ENCODE measurements around the gene DXO. TPM values are rescaled to one million over a fixed set of nuclear protein-coding genes. Genes with fewer than 3 reads are reported as not detected.
"Not testable (repeated sequence)": the region's sequence is repeated elsewhere in the genome, so short reads cannot be mapped to it uniquely, and the experiment has no call there.

DXO gene
- total and polyA plus RNA-seq, 12 donors, result 8.4 to 23.4 (median 13.6) TPM

DNA sequence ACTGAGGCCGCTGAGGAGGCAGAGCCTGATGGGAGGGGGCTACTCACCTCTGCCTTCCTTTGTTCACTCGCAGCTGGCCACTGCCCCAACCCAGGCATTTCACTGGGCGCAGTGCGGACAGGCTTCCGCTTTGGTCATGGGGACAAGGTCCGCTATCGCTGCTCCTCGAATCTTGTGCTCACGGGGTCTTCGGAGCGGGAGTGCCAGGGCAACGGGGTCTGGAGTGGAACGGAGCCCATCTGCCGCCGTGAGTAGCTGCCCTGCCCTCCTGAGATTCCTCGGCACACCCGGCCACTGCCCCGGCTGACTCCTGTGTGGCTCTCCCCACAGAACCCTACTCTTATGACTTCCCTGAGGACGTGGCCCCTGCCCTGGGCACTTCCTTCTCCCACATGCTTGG is 38.4 kb downstream of the DXO start:
- no peaks in the 10 kb centered on the region for H3K27me3 ChIP-seq
- H3K36me3 ChIP-seq, result peaks cover 0 to under 1% (median 0%) of the 10 kb centered on the region in 9 donors
- intact Hi-C loops (cut with DNase I), result no loop called here
- DNase-seq, result no peak
- TF ChIP-seq, protein P1, sequence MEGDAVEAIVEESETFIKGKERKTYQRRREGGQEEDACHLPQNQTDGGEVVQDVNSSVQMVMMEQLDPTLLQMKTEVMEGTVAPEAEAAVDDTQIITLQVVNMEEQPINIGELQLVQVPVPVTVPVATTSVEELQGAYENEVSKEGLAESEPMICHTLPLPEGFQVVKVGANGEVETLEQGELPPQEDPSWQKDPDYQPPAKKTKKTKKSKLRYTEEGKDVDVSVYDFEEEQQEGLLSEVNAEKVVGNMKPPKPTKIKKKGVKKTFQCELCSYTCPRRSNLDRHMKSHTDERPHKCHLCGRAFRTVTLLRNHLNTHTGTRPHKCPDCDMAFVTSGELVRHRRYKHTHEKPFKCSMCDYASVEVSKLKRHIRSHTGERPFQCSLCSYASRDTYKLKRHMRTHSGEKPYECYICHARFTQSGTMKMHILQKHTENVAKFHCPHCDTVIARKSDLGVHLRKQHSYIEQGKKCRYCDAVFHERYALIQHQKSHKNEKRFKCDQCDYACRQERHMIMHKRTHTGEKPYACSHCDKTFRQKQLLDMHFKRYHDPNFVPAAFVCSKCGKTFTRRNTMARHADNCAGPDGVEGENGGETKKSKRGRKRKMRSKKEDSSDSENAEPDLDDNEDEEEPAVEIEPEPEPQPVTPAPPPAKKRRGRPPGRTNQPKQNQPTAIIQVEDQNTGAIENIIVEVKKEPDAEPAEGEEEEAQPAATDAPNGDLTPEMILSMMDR (IDR thresholded peaks at IDR 0.05), result no peak
- 87 to 89% methylated on average over 19 of the region's 19 CpGs for WGBS, 2 donors
- H3K9me3 ChIP-seq, result no peaks in the 10 kb centered on the region
- H3K4me3 ChIP-seq, result no peak overlapping the region
- H3K27ac ChIP-seq, result no peak overlapping the region
- peak in 1 of 8 donors; percentile 22 for ATAC-seq
- H3K4me1 ChIP-seq, result peaks cover 0 to 8% (median 0%) of the 10 kb centered on the region in 9 donors

DNA sequence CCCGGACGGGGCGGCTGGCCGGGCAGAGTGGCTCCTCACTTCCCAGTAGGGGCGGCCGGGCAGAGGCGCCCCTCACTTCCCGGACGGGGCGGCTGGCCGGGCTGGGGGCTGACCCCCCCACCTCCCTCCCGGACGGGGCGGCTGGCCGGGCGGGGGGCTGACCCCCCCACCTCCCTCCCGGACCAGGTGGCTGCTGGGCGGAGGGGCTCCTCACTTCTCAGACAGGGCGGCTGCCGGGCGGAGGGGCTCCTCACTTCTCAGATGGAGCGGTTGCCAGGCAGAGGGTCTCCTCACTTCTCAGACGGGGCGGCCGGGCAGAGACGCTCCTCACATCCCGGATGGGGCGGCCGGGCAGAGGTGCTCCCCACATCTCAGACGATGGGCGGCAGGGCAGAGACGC is 39.8 kb downstream of the DXO start:
- DNase-seq; H3K9me3 ChIP-seq; intact Hi-C loops (cut with DNase I); H3K36me3 ChIP-seq; H3K27me3 ChIP-seq; ATAC-seq; H3K4me3 ChIP-seq; H3K27ac ChIP-seq: not testable (repeated sequence)
- WGBS, 2 donors, result 88 to 95% methylated on average over 13 to 32 of the region's 32 CpGs
- peaks cover 0 to 18% (median 0%) of the 10 kb centered on the region in 9 donors for H3K4me1 ChIP-seq

DNA sequence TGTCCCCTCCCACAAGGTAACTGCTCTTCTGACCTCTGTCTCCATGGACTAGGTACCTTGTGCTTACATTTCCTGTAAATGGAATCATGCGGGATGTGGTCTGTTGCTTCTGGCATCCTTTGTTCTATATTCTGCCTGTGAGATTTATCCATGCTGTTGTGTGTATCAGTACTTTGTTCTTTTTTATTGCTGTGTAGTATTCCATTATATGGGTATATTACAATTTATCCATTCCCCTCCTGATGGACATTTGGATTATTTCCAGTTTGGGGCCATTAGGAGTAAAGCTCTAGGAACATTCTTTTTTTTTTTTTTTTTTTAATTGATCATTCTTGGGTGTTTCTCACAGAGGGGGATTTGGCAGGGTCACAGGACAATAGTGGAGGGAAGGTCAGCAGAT is 41.0 kb downstream of the DXO start:
- DNase-seq (no peak), ATAC-seq (no peak)
- H3K27ac ChIP-seq, result no peak overlapping the region
- H3K4me3 ChIP-seq, result no peak overlapping the region
- 81 to 84% methylated on average over 1 of the region's 1 CpG for WGBS, 2 donors
- intact Hi-C loops (cut with DNase I), result no loop called here
- H3K36me3 ChIP-seq, result no peaks in the 10 kb centered on the region
- H3K9me3 ChIP-seq, result no peaks in the 10 kb centered on the region
- TF ChIP-seq, protein P1 (IDR thresholded peaks at IDR 0.05), result no peak
- peaks cover 0 to 22% (median 0%) of the 10 kb centered on the region in 9 donors for H3K4me1 ChIP-seq
- no peaks in the 10 kb centered on the region for H3K27me3 ChIP-seq

DNA sequence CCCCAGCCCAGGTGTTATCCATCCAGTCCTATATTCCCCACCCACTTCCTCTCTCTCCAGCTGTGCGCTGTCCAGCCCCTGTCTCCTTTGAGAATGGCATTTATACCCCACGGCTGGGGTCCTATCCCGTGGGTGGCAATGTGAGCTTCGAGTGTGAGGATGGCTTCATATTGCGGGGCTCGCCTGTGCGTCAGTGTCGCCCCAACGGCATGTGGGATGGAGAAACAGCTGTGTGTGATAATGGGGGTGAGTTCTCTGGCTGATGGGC is 43.3 kb downstream of the DXO start:
- H3K36me3 ChIP-seq, result no peaks in the 10 kb centered on the region
- intact Hi-C loops (cut with DNase I), result no loop called here
- H3K4me1 ChIP-seq, result peaks cover 0 to 22% (median 0%) of the 10 kb centered on the region in 9 donors
- no peak overlapping the region for H3K27ac ChIP-seq
- 76 to 80% methylated on average over 9 of the region's 9 CpGs for WGBS, 2 donors
- H3K4me3 ChIP-seq, result peak overlapping the region in 1 of 10 donors; percentile 52
- no peaks in the 10 kb centered on the region for H3K9me3 ChIP-seq
- ATAC-seq (no peak), DNase-seq (no peak)
- TF ChIP-seq, protein P1 (IDR thresholded peaks at IDR 0.05), result no peak
- H3K27me3 ChIP-seq, result no peaks in the 10 kb centered on the region

DNA sequence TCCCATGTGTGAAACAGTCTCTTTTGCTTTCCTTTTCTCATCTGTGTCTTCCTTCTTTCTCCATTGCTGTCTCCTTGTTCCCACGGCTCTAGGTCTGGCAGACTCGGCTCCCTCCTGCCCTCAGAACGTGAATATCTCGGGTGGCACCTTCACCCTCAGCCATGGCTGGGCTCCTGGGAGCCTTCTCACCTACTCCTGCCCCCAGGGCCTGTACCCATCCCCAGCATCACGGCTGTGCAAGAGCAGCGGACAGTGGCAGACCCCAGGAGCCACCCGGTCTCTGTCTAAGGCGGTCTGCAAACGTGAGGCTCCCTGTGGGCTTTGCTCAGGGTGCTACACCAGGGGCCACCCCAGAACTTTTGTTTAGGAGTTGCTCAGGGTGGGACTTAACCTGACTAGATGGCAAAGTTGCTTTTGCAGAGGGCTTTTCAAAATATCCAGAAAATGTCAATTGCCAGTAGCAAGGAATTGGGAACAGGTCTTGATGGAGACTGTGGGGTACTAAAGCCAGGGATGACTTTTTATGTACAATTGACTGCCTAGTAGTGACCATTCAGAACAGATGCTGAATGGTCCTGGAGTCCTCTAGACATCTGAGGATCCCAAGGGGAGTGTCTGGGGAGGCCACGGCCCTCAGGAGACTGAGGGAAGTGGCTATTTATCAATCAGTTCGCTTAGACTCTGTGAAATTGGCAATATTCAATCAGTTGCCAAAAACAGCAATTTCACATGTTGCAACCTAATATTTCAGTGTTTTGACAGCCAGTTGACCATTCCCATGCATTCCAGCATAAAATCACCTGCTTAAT is 43.9 kb downstream of the DXO start:
- WGBS, 2 donors, result 71 to 75% methylated on average over 11 of the region's 11 CpGs
- no peaks in the 10 kb centered on the region for H3K36me3 ChIP-seq
- no peaks in the 10 kb centered on the region for H3K27me3 ChIP-seq
- no peaks in the 10 kb centered on the region for H3K9me3 ChIP-seq
- peak overlapping the region in 7 of 10 donors; percentile 1 to 52 (median 37) for H3K4me3 ChIP-seq
- DNase-seq (no peak), ATAC-seq (peak in 1 of 8 donors; percentile 15)
- TF ChIP-seq, protein P1 (IDR thresholded peaks at IDR 0.05), result no peak
- peaks cover 0 to 22% (median 0%) of the 10 kb centered on the region in 9 donors for H3K4me1 ChIP-seq
- intact Hi-C loops (cut with DNase I), result no loop called here
- peak overlapping the region in 2 of 10 donors; percentile 29 to 79 for H3K27ac ChIP-seq

All from heart right ventricle (tissue), 16 donors.